ENCODE data around the gene MITF.

- TF ChIP-seq REST (IDR thresholded peaks at IDR 0.05; ENCODE audit: low read depth), result no peak
- TF ChIP-seq CTCF (IDR thresholded peaks at IDR 0.05 in 2 of 3, conservative IDR thresholded peaks at IDR 0.05 in 1 of 3; ENCODE audit: borderline replicate concordance in 1 of 3, insufficient read depth in 1 of 3, low read depth in 2 of 3, low read length in 2 of 3), result no peak
- TF ChIP-seq POLR2AphosphoS5 (IDR thresholded peaks at IDR 0.05; ENCODE audit: low read depth, low read length), result no peak
- no peak for TF ChIP-seq TCF7L2 (IDR thresholded peaks at IDR 0.05; ENCODE audit: borderline replicate concordance, extremely low read depth, insufficient read depth, insufficient read length)
These were observed 47.6 kb downstream of the MITF start for GRCh38 chr3:69786854-69787253.

Data from HCT116 (cell line).